AG04450 (cell line): ENCODE measurements around the gene SRGAP3. TPM values are rescaled to one million over a fixed set of nuclear protein-coding genes. Genes with fewer than 3 reads are reported as not detected.

Experiments
- CTCF ChIA-PET: fragments of 300-600, 350-600 bp; formaldehyde crosslinking; extraction: SDS; loops from one replicate; lab custom pipeline; 2022; ENCODE audit warnings: antibody characterized with exemption, inconsistent platforms; lab: Charles Lee
- POLR2A ChIA-PET: fragments of 350-600 bp; formaldehyde crosslinking; extraction: SDS; loops from one replicate; lab custom pipeline; 2021; ENCODE audit warnings: antibody characterized with exemption, inconsistent platforms; lab: Yijun Ruan, JAX
- DNase-seq: peaks from one replicate; pipeline ENCODE4 v3.0.0-alpha.2; 2011; ENCODE audit warnings: low read depth, low spot score
- H3K27ac ChIP-seq: one replicate; pipeline ENCODE4 v1.5.1; 2012; ENCODE audit warnings: low read depth, low read length, control low read depth
- H3K27me3 ChIP-seq: one replicate; pipeline ENCODE4 v1.6.0; 2012; ENCODE audit warnings: low read length; ENCODE audit not compliant: control insufficient read depth, insufficient read depth
- H3K4me3 ChIP-seq: 2 replicates; pipeline ENCODE4 v1.5.1; 2011; ENCODE audit warnings: mild to moderate bottlenecking, low read depth, low read length, control low read depth
- H3K9me3 ChIP-seq: 2 replicates; pipeline ENCODE4 v1.5.1; 2012; ENCODE audit warnings: low read length; ENCODE audit not compliant: control insufficient read depth, insufficient read depth
- CTCF ChIP-seq: IDR thresholded peaks from 2 replicates; pipeline ENCODE4 v1.5.1; 2011; ENCODE audit warnings: low read depth, low read length, control low read depth, inconsistent platforms
- polyA plus RNA-seq: library from polyadenylated mRNA; depleted of rRNA; stranded (reverse); fragments of >200 nt; gene quantifications from 2 replicates; pipeline ENCODE4 v1.2.3, GENCODE V29; 2011

The SRGAP3 gene
- polyA plus RNA-seq, 1 experiment = 0.61 TPM

- DNase-seq = no peak
- no peaks in the 10 kb centered on the region for H3K9me3 ChIP-seq
- H3K27me3 ChIP-seq = peaks cover 17% of the 10 kb centered on the region
- no peak for TF ChIP-seq CTCF
- H3K4me3 ChIP-seq = no peak overlapping the region
- no peak overlapping the region for H3K27ac ChIP-seq
- ChIA-PET POLR2A (no interaction called here), CTCF (no interaction called here)
Observed at GRCh38 chr3:9135526-9135925, 113.9 kb downstream of the SRGAP3 start.

- no peak for DNase-seq
- peaks cover 17% of the 10 kb centered on the region for H3K27me3 ChIP-seq
- H3K9me3 ChIP-seq = no peaks in the 10 kb centered on the region
- CTCF ChIA-PET = no interaction called here
- POLR2A ChIA-PET = no interaction called here
- no peak for TF ChIP-seq CTCF
- no peak overlapping the region for H3K27ac ChIP-seq
- no peak overlapping the region for H3K4me3 ChIP-seq
Observed at GRCh38 chr3:9133656-9134055, 115.8 kb downstream of the SRGAP3 start.

GRCh38 chr3:9130345-9131305, 118.8 kb downstream of the SRGAP3 start:
- TF ChIP-seq CTCF = no peak
- Histone ChIP-seq H3K9me3 (no peaks in the 10 kb centered on the region), H3K4me3 (no peak overlapping the region), H3K27me3 (peaks cover 4% of the 10 kb centered on the region), H3K27ac (no peak overlapping the region)
- POLR2A ChIA-PET = no interaction called here
- DNase-seq = no peak
- CTCF ChIA-PET = no interaction called here

- TF ChIP-seq CTCF = no peak
- no peaks in the 10 kb centered on the region for H3K9me3 ChIP-seq
- H3K27me3 ChIP-seq = no peaks in the 10 kb centered on the region
- H3K4me3 ChIP-seq = no peak overlapping the region
- DNase-seq = no peak
- no peak overlapping the region for H3K27ac ChIP-seq
- POLR2A ChIA-PET = no interaction called here
- CTCF ChIA-PET = interaction anchor here (0.7 kb wide), 1 partner anchor 78 kb away, joined by 3 read pairs; no protein-coding TSS in a partner anchor
Observed at GRCh38 chr3:9129365-9129764, 120.1 kb downstream of the SRGAP3 start.

- Histone ChIP-seq H3K27me3 (no peaks in the 10 kb centered on the region), H3K9me3 (no peaks in the 10 kb centered on the region), H3K27ac (no peak overlapping the region), H3K4me3 (no peak overlapping the region)
- ChIA-PET CTCF (no interaction called here), POLR2A (no interaction called here)
- DNase-seq = no peak
- no peak for TF ChIP-seq CTCF
Observed at GRCh38 chr3:9125278-9125951, 124.0 kb downstream of the SRGAP3 start.
